ENCODE measurements around the gene MAPKAP1.
A peak's percentile ranks its signal among the peaks of the same experiment; 100 is the strongest.

MAPKAP1 gene

GRCh38 chr9:125638239-125639045, 68.6 kb downstream of the MAPKAP1 start:
- TF ChIP-seq CTCF (IDR thresholded peaks at IDR 0.05; ENCODE audit: insufficient read depth, low read depth, low read length, missing control alignments), result no peak
- no peak for DNase-seq (ENCODE audit: low read depth)
- no peak overlapping the region for H3K4me3 ChIP-seq (ENCODE audit: low read depth, low read length)

GRCh38 chr9:125637241-125637640, 69.8 kb downstream of the MAPKAP1 start:
- no peak for TF ChIP-seq CTCF (IDR thresholded peaks at IDR 0.05; ENCODE audit: insufficient read depth, low read depth, low read length, missing control alignments)
- H3K4me3 ChIP-seq (ENCODE audit: low read depth, low read length), result no peak overlapping the region
- DNase-seq (ENCODE audit: low read depth), result peak; percentile 20

GRCh38 chr9:125635888-125636287, 71.1 kb downstream of the MAPKAP1 start:
- no peak overlapping the region for H3K4me3 ChIP-seq (ENCODE audit: low read depth, low read length)
- DNase-seq (ENCODE audit: low read depth), result peak; percentile 31

GRCh38 chr9:125634040-125634717, 72.8 kb downstream of the MAPKAP1 start:
- peak overlapping the region; percentile 24; the same call in 1 of the 2 replicates for H3K4me3 ChIP-seq (ENCODE audit: low read depth, low read length)
- TF ChIP-seq CTCF (IDR thresholded peaks at IDR 0.05; ENCODE audit: insufficient read depth, low read depth, low read length, missing control alignments), result no peak
- DNase-seq (ENCODE audit: low read depth), result peak; percentile 62

More at GRCh38 chr9:125635888-125636287, 71.1 kb downstream of the MAPKAP1 start:
- TF ChIP-seq CTCF (IDR thresholded peaks at IDR 0.05; ENCODE audit: insufficient read depth, low read depth, low read length, missing control alignments), result no peak

- TF ChIP-seq CTCF (IDR thresholded peaks at IDR 0.05; ENCODE audit: insufficient read depth, low read depth, low read length, missing control alignments), result no peak
- no peak for DNase-seq (ENCODE audit: low read depth)
- peak overlapping the region; percentile 24 for H3K4me3 ChIP-seq (ENCODE audit: low read depth, low read length)
Measured at GRCh38 chr9:125633116-125633745, 73.8 kb downstream of the MAPKAP1 start.

- no peak for TF ChIP-seq CTCF (IDR thresholded peaks at IDR 0.05; ENCODE audit: insufficient read depth, low read depth, low read length, missing control alignments)
- peak overlapping the region; percentile 24 for H3K4me3 ChIP-seq (ENCODE audit: low read depth, low read length)
- DNase-seq (ENCODE audit: low read depth), result peak; percentile 93
Measured at GRCh38 chr9:125632321-125633115, 74.5 kb downstream of the MAPKAP1 start.
